Activated gamma-delta T cell treated with Interleukin-2 at 50 U/mL for 16 hours (primary cell): Measurements from ENCODE around the gene SYT13.

Experiments
- DNase-seq: peaks from one replicate; pipeline ENCODE4 v3.0.0-alpha.2; 2020

The SYT13 gene

DNA sequence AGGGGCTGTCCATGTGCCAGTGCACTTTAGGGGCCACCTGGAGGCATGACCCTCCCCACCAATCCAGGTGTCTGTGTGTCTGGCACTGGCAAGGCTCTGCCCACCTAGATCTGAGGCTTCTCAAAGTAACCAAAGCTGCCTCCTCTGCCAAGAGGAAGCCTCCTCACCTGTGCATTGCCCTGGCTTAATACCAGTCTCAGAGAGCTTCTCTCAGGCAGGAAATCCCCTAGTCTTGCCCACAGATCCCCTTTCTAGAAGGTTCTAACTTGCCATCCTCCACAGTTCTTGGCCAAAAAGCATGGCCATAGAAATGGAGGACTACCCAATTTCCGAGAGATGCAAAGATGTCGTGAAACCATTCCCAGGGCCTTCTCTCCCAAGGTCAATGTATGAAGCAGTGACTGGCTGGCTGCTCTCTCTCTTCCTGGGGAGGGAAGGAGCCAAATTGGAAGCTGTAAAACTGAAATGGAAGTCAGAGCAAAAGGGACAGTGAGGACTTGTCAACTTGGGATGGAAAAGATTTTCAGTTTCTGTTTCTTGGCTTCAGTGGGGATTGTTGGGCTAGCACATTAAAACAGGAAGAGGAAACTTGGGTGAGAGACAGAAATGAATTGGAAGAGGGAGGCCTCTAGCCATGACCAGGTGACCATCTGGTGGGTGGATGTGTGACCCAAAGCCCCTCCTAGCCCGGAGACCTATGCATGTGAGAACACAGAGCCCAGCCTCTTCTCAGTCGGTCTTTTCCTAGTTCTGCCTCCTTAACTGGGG, 70.9 kb downstream of the SYT13 start:
- DNase-seq: no peak

DNA sequence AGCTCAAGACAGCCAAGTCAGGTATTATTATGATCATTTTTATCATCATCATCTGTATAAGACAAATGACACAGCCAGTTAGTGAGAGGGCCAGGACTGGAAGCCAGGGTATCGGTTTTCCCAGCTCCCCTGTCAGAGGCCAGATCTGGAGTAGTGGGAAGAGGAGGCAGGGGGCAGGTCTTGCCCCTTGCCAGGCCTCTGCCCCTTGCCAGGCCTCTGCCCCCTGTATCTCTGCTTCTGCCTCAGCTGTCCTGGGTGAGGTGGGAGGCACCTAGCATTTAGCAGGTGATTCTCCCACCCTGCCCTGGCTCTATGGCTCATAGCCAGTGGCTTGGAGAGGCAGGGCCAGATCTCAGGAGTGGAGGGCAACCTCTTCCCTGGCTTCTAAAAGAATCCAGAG, 72.4 kb downstream of the SYT13 start:
- no peak for DNase-seq

DNA sequence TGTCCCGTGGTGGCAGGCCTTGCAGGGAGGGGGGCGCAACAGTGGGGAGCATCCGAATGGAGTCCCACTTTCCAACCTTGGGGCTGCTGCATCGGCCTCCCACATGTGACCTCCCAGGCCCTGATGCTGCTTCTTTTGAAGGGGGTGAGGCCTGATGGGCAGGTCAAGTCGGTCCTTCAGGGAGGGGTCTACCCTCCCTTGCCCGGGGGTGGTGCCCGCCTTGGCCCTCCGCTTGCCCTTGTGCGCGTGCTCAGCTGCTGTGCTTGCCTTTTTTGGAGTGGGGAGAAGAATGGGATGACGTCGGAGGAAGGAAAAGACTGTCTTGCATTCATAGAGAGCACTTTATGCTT, 72.8 kb downstream of the SYT13 start:
- no peak for DNase-seq

DNA sequence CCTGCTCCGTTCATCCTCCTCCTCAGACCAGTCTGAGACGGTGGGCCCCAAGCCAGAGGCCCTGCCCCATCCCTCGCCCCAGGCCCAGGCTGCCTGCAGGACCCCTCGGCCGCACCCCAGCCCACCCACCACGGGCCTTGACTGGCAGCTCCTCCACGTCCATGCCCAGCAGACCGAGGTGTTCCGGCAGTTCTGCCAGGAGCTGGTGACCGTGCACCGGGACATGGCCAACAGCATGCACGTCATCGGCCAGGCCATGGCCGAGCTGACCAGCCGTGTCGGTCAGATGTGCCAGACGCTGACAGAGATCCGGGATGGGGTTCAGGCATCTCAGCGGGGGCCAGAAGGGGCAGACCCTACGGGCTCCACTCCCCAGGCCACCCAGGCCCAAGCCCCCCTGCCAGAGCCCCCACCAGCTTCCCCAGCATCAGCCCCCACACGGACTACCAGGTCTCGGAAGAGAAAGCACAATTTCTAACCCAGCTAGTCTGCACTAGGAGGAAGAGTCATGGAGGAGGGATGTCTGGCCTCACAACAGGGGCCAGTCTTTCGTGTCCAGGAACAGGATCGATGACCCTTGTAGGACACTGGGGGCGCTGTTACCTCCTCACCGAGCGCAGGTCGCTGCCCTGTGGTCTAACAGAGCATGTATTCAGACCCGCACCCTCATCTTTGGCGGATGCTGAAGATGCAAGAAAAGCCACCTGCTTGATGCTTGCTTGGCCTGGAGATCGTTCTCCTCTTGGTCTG, 73.4 kb downstream of the SYT13 start:
- no peak for DNase-seq

DNA sequence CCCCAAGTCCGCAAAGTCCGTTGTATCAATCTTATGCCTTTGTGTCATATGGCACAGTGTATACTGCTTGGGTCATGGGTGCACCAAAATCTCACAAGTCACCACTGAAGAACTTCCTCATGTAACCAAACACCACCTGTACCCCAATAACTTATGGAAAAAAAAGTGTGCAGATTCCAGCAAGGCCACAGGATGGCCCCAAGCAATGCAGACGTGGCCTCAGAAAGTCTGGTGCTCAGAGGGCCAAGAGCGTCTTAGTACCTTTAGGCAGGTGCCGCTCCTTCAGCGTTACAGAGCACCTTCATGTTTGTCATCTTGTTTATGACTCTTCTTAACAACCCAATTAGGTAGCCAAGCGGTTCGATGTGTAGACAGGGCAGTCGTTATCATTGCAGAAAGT, 74.4 kb downstream of the SYT13 start:
- DNase-seq: no peak

DNA sequence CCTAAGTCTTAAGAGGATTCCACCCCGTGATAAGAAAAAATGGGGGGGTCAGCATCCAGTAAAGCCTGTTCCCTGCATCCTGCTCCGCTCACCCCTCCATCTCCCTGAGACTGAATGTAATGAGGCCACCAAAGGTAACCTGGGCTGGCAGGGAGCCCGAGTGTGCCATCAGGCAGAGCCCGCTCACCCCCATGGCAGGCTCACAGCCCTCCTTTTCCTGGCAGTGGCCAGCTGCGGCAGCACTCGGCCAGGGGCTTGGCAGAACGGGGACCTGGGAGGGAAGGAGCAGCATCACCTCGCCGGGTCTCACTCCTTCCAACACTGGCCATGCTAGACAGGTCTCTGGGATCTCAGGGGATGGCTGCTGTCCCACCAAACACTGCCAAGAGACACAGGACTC, 75.3 kb downstream of the SYT13 start:
- DNase-seq: no peak

DNA sequence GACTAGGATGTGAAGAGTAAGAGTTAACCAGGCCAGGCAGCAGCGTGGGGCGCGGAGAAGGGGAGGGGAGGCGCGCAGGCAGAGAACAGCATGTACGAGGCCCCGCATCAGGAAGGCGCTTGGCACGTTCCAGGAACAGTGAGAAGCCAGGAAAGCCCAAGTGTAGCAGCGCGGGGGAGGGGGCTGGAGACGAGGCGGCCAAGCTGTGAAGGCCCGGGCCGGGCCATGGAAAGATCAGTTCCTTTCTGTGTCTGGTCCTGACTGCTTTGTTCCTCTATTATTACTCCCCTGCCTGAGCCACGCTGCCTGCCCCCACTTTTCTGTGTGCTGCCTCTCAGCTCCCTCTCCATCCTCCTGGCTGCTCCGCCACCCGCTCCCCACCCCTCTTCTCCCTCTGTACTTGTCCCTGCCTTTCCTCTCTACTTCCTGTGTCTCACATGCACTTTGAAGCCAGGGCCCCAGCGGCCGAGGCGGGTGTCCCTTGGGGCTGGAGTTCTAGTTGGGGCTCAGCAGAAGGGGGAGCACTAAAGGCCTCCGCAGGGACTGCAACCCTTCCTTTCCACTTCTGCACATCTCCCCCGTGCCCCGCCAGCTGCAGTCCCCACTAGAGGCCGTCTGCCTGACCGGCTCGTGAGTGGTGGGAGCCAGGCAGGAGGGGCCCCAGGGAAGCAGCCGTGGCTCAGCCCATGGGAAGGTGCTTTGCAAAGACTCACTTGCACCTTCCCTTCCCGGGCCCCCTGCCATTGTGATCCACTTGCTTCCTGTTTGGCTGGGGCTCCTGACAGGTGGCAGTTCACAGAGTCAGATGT, 76.0 kb downstream of the SYT13 start:
- no peak for DNase-seq

DNA sequence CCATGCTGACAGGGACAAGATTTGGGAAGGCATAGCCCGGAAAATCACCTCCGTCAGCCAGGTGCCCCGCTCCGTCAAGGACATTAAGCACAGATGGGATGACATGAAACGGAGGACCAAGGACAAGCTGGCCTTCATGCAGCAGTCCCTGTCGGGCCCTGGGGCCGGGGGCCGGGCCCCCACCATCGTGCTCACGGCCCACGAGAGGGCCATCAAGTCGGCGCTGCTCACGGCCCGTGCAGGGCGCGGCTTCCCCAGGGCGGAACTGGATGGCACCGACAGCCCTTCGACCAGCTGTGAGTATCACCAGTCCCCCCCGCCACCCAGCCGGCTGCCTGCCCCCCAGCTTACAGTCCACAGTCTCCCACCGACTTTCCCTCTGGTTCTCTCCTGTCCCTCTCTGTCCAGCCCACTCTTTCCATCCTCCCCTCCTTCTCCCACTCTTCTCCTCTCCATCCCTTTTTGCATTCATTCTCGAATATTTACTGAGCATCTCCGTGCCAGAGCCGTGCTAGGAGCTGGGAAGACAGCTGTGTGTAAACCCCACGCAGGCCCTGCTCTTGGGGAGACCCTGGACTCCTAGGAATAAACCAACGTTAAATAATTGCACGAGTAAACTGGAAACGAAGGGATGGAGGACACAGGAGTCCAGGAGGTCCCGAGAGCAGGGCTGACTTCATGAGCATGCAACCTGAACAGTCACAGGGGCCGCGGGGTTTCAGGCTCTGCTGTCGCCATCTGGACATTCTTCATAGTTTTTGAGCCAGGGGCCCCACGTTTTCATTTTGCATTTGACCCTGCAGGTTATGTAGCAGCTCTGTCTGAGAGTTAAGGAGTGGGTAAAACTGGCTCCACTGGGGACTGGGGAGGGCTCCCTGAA, 76.9 kb downstream of the SYT13 start:
- no peak for DNase-seq

DNA sequence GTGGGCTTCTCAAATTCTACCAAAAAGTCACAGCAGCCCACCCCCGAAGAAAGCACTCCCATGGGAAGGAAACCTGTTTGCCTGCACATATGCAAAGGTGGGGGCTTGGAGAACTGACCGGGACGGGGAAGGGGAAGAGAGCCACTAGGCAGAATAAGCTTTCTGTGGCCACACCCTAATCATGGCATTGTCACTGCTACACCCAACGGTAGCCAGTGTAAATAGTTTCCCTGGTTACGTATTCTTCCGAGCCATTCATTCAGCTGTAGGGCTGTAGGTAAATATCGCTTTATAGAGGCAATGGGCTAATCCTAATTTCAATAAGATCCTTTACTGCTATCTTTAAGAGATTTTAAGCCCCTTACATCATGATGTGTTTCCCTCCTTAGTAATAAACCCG, 78.0 kb downstream of the SYT13 start:
- DNase-seq: no peak

DNA sequence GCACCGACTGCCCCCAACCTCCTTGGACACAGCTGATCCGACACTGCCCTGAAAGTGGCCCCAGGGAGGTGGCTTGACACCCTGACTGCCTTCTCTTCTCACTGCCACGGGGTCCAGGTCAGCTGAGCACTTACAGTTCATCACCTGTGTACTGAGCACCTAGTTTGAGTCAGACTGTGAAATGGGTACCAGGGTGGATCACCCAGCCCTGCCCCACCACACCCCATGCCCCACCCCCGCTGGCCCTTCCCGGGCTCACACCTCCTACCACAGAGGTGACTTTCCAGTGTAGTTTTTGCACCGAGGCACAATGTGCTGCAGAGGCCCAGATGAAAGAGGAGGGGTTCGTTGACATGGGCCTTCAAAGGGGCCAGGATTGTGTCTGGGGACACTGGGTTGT, 80.2 kb downstream of the SYT13 start:
- no peak for DNase-seq

DNA sequence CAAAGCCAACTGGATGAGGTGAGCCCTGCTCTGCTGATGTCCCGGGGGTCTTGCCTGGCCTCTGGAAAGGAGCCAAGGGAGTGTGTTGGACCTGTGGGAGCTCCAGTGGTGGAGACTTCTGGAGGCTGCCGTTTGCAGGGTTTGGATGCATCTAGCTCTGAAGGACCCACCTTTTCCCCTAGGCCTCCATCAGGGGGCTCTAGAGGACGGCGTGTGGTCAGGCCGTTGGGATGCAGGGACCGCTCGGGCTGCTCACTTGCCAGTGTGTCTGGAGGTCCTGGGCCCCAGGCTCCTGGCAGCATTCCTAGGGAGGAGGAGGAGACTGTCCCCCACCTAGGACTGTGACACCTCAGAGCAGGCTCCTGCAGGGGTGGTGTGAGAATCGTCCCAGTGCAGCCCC, 81.4 kb downstream of the SYT13 start:
- DNase-seq: no peak

DNA sequence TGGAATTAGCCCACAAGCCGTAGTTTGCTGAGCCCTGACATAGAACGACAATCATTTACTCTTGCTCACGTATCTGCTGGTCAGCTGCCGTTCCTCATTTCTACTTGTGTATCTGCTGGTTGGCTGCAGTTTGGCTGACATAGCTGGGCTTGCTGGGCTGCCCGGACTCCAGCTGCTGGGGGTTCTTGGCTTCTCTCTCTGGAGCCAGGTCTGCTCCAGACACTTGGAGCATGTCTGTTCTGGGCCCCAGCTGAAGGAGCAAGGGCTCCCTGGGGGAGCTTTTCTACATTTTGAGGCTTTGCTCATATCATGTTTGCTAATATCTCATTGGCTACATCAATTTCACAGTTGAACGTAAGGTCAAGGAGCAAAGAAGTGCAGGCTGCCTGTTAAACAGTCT, 92.4 kb downstream of the SYT13 start:
- no peak for DNase-seq
